Fibroblast of the aortic adventitia (primary cell): Measurements from ENCODE around the gene ACTL6B. TPM values are rescaled to one million over a fixed set of nuclear protein-coding genes. Genes with fewer than 3 reads are reported as not detected.

Experiments
- DNase-seq: peaks from one replicate; pipeline ENCODE4 v3.0.0-alpha.2; 2010; ENCODE audit warnings: low read depth
- H3K4me3 ChIP-seq: 2 replicates; pipeline ENCODE4 v1.5.1; 2011; ENCODE audit warnings: low read depth, mild to moderate bottlenecking, control low read depth, low read length, moderate library complexity
- CTCF ChIP-seq: IDR thresholded peaks from 2 replicates; pipeline ENCODE4 v1.5.1; 2011; ENCODE audit warnings: mild to moderate bottlenecking, low read length, control low read depth, inconsistent platforms; ENCODE audit not compliant: insufficient read depth
- total RNA-seq: library from RNA; depleted of rRNA; stranded (reverse); fragments of >200 nt; gene quantifications from 2 replicates; pipeline ENCODE4 v1.2.3, GENCODE V29; 2012; ENCODE audit warnings: low replicate concordance

The ACTL6B gene
- total RNA-seq, 1 donor = not detected

- TF ChIP-seq CTCF = no peak
- peak overlapping the region; percentile 85 for H3K4me3 ChIP-seq
- DNase-seq = no peak
These were observed 43.4 kb downstream of the ACTL6B start for GRCh38 chr7:100612730-100613390.

GRCh38 chr7:100611983-100612729 lies 44.1 kb downstream of the ACTL6B start, which contains the start of gene MOSPD3:
MOSPD3 (plus strand) TSS chr7:100612540; CDS start chr7:100612792, 252 bp downstream.
- TF ChIP-seq CTCF = no peak
- H3K4me3 ChIP-seq = peak within 1 kb of the TSS; percentile 85
- DNase-seq = peak; percentile 100

GRCh38 chr7:100609958-100610357 lies 46.3 kb downstream of the ACTL6B start:
- H3K4me3 ChIP-seq = no peak overlapping the region
- no peak for DNase-seq
- TF ChIP-seq CTCF = no peak

GRCh38 chr7:100607111-100607510 lies 49.1 kb downstream of the ACTL6B start:
- no peak for TF ChIP-seq CTCF
- DNase-seq = peak; percentile 29

GRCh38 chr7:100606313-100606712 lies 49.9 kb downstream of the ACTL6B start:
- no peak for DNase-seq
- no peak for TF ChIP-seq CTCF
- H3K4me3 ChIP-seq = no peak overlapping the region

More at GRCh38 chr7:100607111-100607510, 49.1 kb downstream of the ACTL6B start:
- no peak overlapping the region for H3K4me3 ChIP-seq

GRCh38 chr7:100604976-100605911 lies 51.0 kb downstream of the ACTL6B start:
- TF ChIP-seq CTCF = no peak
- H3K4me3 ChIP-seq = peak overlapping the region; percentile 98
- DNase-seq = no peak
